ENCODE measurements around the gene ANTXR2.
"Not testable (repeated sequence)": the region's sequence is repeated elsewhere in the genome, so short reads cannot be mapped to it uniquely, and the experiment has no call there.

The ANTXR2 gene

DNA sequence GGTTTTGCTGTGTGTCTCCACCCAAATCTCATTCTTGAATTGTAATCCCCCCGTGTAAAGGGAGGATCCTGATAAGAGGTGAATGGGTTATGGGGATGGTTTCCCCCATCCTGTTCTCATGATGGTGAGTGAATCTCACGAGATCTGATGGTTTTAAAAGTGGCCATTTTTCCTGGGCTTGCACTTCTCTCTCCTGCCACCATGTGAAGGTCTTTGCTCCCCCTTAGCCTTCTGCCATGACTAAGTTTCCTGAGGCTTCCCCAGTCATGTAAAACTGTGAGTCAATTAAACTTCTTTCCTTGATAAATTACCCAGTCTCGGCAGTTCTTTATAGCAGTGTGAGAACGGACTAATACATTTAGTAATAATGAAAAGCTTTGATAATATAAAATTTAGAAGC is 46.9 kb downstream of the ANTXR2 start:
- no peak for DNase-seq (ENCODE audit: low read depth in 1 of 2, low spot score in 1 of 2)

GRCh38 chr4:80024335-80024734 is 48.7 kb downstream of the ANTXR2 start:
- no peak for DNase-seq (ENCODE audit: low read depth in 1 of 2, low spot score in 1 of 2)

GRCh38 chr4:80022282-80022681 is 50.7 kb downstream of the ANTXR2 start:
- no peak for DNase-seq (ENCODE audit: low read depth in 1 of 2, low spot score in 1 of 2)

- DNase-seq (ENCODE audit: low read depth in 1 of 2, low spot score in 1 of 2), result no peak
Measured at GRCh38 chr4:80017125-80017854, 55.7 kb downstream of the ANTXR2 start.

DNA sequence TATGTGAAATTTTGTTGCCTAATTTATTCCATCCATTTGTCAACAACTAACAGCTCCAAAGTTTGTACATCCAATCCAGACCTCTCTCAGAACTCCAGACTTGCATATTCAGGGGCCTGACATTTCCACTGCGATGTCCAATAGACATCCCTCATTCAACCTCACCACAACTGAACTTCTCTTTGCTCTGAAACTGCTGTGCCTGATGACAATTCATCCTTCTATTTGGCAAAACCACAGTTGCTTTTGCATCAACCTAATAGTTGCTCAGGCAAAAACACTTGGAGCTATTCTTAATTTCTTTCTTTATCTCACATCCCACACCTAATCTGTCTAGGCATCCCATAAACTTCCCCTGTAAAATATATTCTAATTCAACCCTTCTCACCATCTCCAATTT is 56.5 kb downstream of the ANTXR2 start:
- no peak for DNase-seq (ENCODE audit: low read depth in 1 of 2, low spot score in 1 of 2)

DNA sequence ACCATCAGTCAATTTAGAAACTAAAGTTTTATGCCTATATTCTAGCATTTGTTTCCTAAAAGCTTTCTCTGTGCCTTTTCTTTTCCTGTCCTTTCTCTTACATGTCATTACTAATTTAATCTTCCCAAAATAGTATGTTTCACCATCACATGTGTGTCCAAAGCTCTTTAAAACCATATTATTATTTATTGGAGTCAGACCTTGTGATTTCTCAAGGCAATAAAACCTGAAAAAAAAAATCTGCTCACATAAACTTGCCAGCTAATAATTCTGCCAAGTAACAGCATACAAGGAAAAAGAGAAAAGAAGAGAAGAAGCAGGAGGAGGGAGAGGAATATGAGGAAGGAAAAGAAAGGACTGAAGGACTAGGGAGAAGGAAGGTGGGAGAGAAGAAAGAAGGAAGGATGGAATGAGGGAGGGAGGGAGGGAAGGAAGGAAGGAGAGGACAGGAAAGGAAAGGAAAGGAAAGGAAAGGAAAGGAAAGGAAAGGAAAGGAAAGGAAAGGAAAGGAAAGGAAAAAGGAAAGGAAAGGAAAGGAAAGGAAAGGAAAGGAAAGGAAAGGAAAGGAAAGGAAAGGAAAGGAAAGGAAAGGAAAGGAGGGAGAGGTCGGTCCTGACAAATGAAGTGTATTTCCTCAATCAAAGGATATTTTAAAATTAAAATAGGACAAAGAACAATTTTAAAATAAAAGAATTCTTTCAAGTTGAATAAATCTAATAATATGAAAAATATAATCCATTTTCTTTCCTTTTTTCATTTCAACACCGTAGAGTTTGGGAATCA is 57.4 kb downstream of the ANTXR2 start:
- DNase-seq (ENCODE audit: low read depth in 1 of 2, low spot score in 1 of 2), result no peak

- no peak for DNase-seq (ENCODE audit: low read depth in 1 of 2, low spot score in 1 of 2)
Measured at GRCh38 chr4:80014531-80014930, 58.5 kb downstream of the ANTXR2 start.

- DNase-seq (ENCODE audit: low read depth in 1 of 2, low spot score in 1 of 2), result no peak
Measured at GRCh38 chr4:80012291-80012690, 60.7 kb downstream of the ANTXR2 start.

DNA sequence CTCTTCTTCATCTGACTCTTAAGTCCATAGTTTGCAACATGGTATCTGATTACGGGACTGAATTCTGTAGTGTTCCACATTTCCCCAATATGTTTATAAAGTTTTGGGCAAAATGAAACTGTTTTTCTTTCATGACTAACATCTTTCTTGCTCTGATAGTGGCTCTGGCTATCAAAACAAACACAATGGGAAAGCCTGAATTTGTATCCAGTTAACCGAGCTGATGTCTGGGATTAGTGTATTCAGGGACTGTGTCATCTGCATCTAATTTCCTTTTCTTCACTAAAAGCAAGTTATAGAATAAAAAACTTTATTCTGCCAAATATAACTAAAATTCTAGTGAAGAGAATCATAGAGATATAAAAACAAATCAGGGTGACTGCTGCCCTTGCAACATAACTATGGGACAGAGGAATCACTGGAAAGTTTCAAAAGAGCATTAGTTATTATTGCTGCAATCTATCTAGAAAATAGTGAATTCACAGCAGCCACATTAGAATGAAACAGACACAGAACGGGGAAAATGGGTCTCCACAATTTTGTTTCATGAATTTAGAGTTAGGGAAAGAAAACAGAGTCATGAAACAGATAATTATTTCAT is 61.3 kb downstream of the ANTXR2 start:
- DNase-seq (ENCODE audit: low read depth in 1 of 2, low spot score in 1 of 2), result no peak

- DNase-seq (ENCODE audit: low read depth in 1 of 2, low spot score in 1 of 2), result no peak
Measured at GRCh38 chr4:80010316-80010715, 62.7 kb downstream of the ANTXR2 start.

- DNase-seq (ENCODE audit: low read depth in 1 of 2, low spot score in 1 of 2), result no peak
Measured at GRCh38 chr4:80009806-80010205, 63.2 kb downstream of the ANTXR2 start.

DNA sequence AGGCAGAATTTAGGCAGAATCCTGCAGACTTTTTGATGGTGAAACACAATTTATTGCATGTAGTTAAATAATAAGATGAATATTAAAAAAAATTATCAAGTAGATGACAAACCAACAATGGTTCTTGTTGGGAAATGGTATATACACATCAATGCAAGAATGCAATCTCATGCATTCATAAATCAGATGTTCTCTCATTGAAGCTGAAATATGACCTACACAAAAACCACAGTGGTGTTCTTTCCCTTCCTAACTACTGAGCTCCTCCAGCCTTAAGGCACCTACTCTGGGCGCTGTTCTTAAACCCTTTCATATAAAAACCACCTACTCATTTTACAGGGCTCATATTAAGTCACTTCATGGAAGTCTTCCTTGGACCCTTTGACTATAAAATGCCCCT is 64.1 kb downstream of the ANTXR2 start:
- no peak for DNase-seq (ENCODE audit: low read depth in 1 of 2, low spot score in 1 of 2)

DNA sequence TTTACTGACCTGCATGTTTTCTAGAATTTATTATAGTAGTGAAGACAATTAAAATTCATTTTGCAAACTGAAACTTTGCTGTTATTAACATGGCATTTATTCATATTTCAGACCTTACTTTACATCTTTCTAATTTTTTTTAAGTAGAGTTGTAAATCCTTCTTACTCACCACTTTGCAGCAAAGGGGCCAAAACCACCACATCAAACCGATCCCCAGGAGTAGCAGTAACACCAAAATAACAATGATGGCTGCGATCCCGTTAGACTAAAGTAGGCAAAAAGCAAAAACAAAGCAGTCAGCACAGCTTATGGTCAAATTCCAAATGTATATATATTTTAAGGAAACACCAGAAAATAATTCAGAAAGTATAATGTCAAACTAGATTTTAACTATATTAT is 64.7 kb downstream of the ANTXR2 start:
- no peak for DNase-seq (ENCODE audit: low read depth in 1 of 2, low spot score in 1 of 2)

GRCh38 chr4:80007745-80008149 is 65.3 kb downstream of the ANTXR2 start:
- DNase-seq (ENCODE audit: low read depth in 1 of 2, low spot score in 1 of 2), result no peak

GRCh38 chr4:80006935-80007744 is 65.9 kb downstream of the ANTXR2 start:
- no peak for DNase-seq (ENCODE audit: low read depth in 1 of 2, low spot score in 1 of 2)

DNA sequence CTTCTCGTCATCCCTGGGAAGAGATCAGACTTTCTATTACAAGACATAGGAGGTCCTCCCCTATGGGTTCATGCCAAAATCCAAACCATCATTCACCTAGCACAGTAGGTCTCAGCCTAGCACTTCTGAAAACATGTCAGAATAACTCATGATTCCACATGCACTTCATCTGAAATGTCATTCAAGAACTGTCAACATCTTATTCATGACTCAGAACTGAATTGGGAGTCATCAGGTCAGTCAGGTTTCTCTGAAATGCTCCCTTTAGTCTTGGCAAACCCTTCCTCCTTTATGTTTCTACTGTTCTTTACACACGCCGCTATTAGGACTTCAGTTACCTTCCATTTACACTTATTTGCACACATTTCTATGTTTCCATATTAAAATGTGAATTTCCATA is 67.2 kb downstream of the ANTXR2 start:
- DNase-seq (ENCODE audit: low read depth in 1 of 2, low spot score in 1 of 2), result no peak

DNA sequence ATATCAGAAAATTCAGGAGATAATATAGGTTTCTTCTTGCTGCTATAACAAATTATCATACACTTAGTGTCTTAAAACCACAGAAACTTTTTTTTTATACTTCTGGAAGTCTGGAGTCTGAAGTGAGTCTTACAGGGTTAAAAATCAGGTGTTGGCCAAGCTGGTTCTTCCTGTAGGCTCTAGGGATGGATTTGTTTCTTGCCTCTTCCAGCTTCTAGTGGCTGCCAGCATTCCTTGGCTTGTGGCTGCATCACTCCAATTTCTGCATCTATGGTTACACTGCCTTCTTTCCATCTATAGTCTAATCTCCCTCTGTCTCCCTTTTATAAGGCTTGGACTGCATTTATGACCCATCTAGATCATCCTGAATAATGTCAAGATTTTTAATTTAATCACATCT is 68.7 kb downstream of the ANTXR2 start:
- DNase-seq (ENCODE audit: low read depth in 1 of 2, low spot score in 1 of 2), result no peak

DNA sequence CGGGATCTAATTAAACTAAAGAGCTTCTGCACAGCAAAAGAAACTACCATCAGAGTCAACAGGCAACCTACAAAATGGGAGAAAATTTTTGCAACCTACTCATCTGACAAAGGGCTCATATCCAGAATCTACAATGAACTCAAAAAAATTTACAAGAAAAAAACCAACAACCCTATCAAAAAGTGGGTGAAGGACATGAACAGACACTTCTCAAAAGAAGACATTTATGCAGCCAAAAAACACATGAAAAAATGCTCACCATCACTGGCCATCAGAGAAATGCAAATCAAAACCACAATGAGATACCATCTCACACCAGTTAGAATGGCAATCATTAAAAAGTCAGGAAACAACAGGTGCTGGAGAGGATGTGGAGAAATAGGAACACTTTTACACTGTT is 70.5 kb downstream of the ANTXR2 start:
- not testable (repeated sequence) for DNase-seq (ENCODE audit: low read depth in 1 of 2, low spot score in 1 of 2)

DNA sequence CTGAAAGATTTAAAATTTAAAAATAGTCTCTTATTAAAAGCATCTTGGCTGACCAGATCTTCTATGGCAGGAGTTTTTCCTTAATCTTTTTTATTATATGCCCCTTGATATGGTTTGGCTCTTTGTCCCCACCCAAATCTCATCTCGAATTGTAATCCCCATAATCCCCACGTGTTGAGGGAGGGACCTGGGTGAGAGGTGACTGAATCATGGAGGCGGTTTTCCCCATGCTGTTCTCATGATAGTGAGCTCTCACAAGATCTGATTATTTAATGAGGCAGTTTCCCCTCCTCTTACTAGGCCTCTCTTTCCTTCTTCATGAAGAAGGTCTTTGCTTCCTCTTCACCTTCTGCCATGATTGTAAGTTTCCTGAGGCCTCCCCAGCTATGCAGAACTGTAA is 74.0 kb downstream of the ANTXR2 start:
- not testable (repeated sequence) for DNase-seq (ENCODE audit: low read depth in 1 of 2, low spot score in 1 of 2)

- DNase-seq (ENCODE audit: low read depth in 1 of 2, low spot score in 1 of 2), result no peak
Measured at GRCh38 chr4:79998201-79998600, 74.8 kb downstream of the ANTXR2 start.

DNA sequence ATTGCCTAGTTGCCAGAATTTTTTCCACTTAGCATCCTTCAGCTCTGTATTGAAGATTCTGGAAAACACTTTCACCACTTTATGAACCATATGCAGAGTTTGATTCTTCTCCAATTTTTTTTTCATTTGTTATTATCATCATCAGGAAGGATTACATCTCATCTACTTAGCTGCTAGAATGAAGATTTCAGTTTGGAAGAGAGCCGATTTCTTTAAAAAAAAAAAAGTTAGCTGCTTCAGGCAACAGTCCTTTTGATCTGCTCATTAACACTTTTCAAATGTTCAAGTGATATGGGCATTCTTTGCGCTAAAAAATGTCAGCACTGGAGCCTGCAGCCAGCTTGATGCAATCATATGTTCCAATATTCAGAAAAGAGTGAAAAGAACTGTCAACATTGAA is 76.2 kb downstream of the ANTXR2 start:
- no peak for DNase-seq (ENCODE audit: low read depth in 1 of 2, low spot score in 1 of 2)
